ENCODE measurements around the gene DCBLD1.
"Not testable (repeated sequence)": the region's sequence is repeated elsewhere in the genome, so short reads cannot be mapped to it uniquely, and the experiment has no call there.

Gene DCBLD1

GRCh38 chr6:117482240-117483003 is at the start of gene DCBLD1:
TSS of gene DCBLD1 (plus strand) at chr6:117482674. CDS start at chr6:117482782, 108 bp downstream.
- no peaks in the 10 kb centered on the region for H3K27me3 ChIP-seq (ENCODE audit: control insufficient read depth, insufficient read depth, low read length)
- H3K9ac ChIP-seq (ENCODE audit: low read length), result peak within 1 kb of the TSS; percentile 90
- H3K36me3 ChIP-seq (ENCODE audit: control insufficient read depth, insufficient read depth, low read length), result no peaks in the 10 kb centered on the region
- H3K4me3 ChIP-seq (ENCODE audit: low read length), result peak within 1 kb of the TSS; percentile 68
- H3K9me3 ChIP-seq (ENCODE audit: control insufficient read depth, low read length), result no peaks in the 10 kb centered on the region
- peaks cover 31% of the 10 kb centered on the region for H3K4me1 ChIP-seq (ENCODE audit: control insufficient read depth, insufficient read depth, low read length)

DNA sequence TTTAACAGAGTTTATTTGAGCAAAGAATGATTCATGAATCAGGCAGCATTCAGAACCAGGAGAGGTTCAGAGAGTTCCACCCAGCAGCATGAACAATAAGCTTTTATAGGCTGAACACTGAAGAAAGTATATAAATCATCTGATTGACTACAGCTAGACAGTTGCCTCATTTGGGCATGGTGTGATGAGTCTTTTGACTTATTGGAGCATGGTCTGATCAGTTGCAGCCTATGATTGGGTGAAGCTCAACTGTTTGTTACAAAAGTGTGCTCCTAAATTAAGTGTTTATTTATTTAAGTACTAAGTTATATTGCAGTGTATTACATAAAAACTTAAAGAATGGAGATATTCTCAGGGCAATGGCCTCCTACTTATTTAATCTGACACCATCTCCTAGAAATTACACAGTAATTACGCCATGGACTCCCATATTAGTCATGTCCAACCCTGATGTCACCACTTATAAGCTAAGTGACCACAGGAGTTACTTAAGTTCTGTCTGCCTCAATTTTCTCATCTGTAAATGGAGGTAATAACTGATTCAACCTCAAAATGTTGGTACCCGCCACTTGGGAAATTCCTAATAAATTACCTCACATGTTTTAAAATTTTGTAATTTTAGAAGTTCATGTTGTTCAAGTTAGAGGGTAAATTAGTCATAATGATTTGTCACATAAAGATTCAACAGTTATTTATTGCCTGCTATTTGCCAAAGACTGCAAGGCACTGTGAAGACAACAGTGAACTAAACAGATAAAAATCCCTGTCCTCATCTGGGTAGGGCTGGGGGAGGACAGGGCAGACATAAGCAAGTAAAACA is 41.6 kb upstream of the DCBLD1 start:
- H3K27me3 ChIP-seq (ENCODE audit: control insufficient read depth, insufficient read depth, low read length), result no peaks in the 10 kb centered on the region
- no peaks in the 10 kb centered on the region for H3K9me3 ChIP-seq (ENCODE audit: control insufficient read depth, low read length)
- no peaks in the 10 kb centered on the region for H3K36me3 ChIP-seq (ENCODE audit: control insufficient read depth, insufficient read depth, low read length)
- no peak overlapping the region for H3K4me3 ChIP-seq (ENCODE audit: low read length)
- no peaks in the 10 kb centered on the region for H3K4me1 ChIP-seq (ENCODE audit: control insufficient read depth, insufficient read depth, low read length)
- no peak overlapping the region for H3K9ac ChIP-seq (ENCODE audit: low read length)

DNA sequence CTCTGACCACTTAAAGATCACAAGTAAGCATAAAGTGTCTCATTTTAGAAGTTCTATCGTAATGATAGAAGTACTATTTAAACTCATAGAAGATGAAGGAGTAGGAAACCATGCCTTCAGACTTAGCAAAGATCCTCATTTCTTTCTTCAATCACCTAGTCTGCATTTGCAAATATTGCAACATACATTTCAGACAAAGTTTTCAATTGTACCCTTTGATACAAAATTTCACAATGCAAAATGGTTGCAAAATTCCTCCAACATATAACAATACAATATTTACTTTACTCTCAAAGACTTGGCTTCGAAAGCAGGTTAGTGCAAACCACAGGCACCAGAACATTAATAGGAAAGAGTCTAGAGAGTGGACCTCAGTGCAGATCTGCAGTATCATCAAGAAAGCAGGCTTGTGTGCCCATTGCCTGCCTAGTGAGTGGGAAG is 40.6 kb upstream of the DCBLD1 start:
- Histone ChIP-seq H3K9me3 (ENCODE audit: control insufficient read depth, low read length) (no peaks in the 10 kb centered on the region), H3K4me3 (ENCODE audit: low read length) (no peak overlapping the region), H3K4me1 (ENCODE audit: control insufficient read depth, insufficient read depth, low read length) (no peaks in the 10 kb centered on the region)

DNA sequence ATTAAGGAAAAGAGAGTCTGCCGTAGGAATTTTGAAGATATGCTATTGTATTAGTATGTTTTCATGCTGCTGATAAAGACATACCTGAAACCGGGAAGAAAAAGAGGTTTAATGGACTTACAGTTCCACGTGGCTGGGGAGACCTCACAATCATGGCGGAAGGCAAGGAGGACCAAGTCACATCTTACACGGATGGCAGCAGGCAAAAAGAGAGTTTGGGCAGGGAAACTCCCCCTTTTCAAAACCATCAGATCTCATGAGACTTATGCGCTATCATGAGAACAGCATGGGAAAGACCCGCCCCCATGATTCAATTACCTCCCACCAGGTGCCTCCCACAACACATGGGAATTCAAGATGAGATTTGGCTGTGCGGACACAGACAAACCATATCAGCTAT is 40.2 kb upstream of the DCBLD1 start:
- H3K27me3 ChIP-seq (ENCODE audit: control insufficient read depth, insufficient read depth, low read length); H3K4me1 ChIP-seq (ENCODE audit: control insufficient read depth, insufficient read depth, low read length); H3K4me3 ChIP-seq (ENCODE audit: low read length); H3K9me3 ChIP-seq (ENCODE audit: control insufficient read depth, low read length); H3K36me3 ChIP-seq (ENCODE audit: control insufficient read depth, insufficient read depth, low read length); H3K9ac ChIP-seq (ENCODE audit: low read length): not testable (repeated sequence)

More for the DNA sequence above, 40.6 kb upstream of the DCBLD1 start:
- no peak overlapping the region for H3K9ac ChIP-seq (ENCODE audit: low read length)
- no peaks in the 10 kb centered on the region for H3K36me3 ChIP-seq (ENCODE audit: control insufficient read depth, insufficient read depth, low read length)
- no peaks in the 10 kb centered on the region for H3K27me3 ChIP-seq (ENCODE audit: control insufficient read depth, insufficient read depth, low read length)

GRCh38 chr6:117444600-117444999 is 37.9 kb upstream of the DCBLD1 start:
- H3K27me3 ChIP-seq (ENCODE audit: control insufficient read depth, insufficient read depth, low read length), result no peaks in the 10 kb centered on the region
- no peak overlapping the region for H3K4me3 ChIP-seq (ENCODE audit: low read length)
- no peaks in the 10 kb centered on the region for H3K9me3 ChIP-seq (ENCODE audit: control insufficient read depth, low read length)
- H3K9ac ChIP-seq (ENCODE audit: low read length), result no peak overlapping the region
- H3K4me1 ChIP-seq (ENCODE audit: control insufficient read depth, insufficient read depth, low read length), result no peaks in the 10 kb centered on the region
- no peaks in the 10 kb centered on the region for H3K36me3 ChIP-seq (ENCODE audit: control insufficient read depth, insufficient read depth, low read length)

- Histone ChIP-seq H3K4me3 (ENCODE audit: low read length) (no peak overlapping the region), H3K4me1 (ENCODE audit: control insufficient read depth, insufficient read depth, low read length) (peaks cover 11% of the 10 kb centered on the region), H3K9ac (ENCODE audit: low read length) (no peak overlapping the region), H3K9me3 (ENCODE audit: control insufficient read depth, low read length) (no peaks in the 10 kb centered on the region), H3K36me3 (ENCODE audit: control insufficient read depth, insufficient read depth, low read length) (no peaks in the 10 kb centered on the region), H3K27me3 (ENCODE audit: control insufficient read depth, insufficient read depth, low read length) (no peaks in the 10 kb centered on the region)
Measured at GRCh38 chr6:117446861-117447260, 35.6 kb upstream of the DCBLD1 start.

DNA sequence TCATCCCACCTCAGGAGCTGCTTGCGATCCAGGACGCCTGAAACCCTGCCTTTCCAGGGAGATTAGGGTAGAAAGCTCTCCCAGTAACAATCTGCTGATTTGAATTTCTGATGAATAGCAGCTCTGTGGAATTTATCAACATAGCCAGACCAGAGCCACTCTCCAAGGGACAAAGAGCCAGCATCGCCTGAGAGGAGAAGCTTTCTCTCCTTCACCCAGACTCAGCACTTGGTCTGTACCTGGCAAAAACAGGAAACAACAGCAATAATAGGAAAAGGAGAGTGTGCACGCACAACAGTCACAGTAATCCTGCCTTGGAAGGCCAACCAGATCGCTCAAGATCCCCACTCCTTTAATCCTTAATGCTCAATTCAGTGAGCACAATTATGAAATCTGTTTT is 34.5 kb upstream of the DCBLD1 start:
- Histone ChIP-seq H3K36me3 (ENCODE audit: control insufficient read depth, insufficient read depth, low read length) (no peaks in the 10 kb centered on the region), H3K27me3 (ENCODE audit: control insufficient read depth, insufficient read depth, low read length) (no peaks in the 10 kb centered on the region), H3K4me3 (ENCODE audit: low read length) (no peak overlapping the region), H3K9ac (ENCODE audit: low read length) (no peak overlapping the region), H3K9me3 (ENCODE audit: control insufficient read depth, low read length) (no peaks in the 10 kb centered on the region), H3K4me1 (ENCODE audit: control insufficient read depth, insufficient read depth, low read length) (peaks cover 14% of the 10 kb centered on the region)

GRCh38 chr6:117448732-117449485 is 33.6 kb upstream of the DCBLD1 start:
- H3K27me3 ChIP-seq (ENCODE audit: control insufficient read depth, insufficient read depth, low read length), result no peaks in the 10 kb centered on the region
- H3K9me3 ChIP-seq (ENCODE audit: control insufficient read depth, low read length), result no peaks in the 10 kb centered on the region
- H3K4me1 ChIP-seq (ENCODE audit: control insufficient read depth, insufficient read depth, low read length), result peaks cover 14% of the 10 kb centered on the region
- no peaks in the 10 kb centered on the region for H3K36me3 ChIP-seq (ENCODE audit: control insufficient read depth, insufficient read depth, low read length)
- no peak overlapping the region for H3K9ac ChIP-seq (ENCODE audit: low read length)
- no peak overlapping the region for H3K4me3 ChIP-seq (ENCODE audit: low read length)

DNA sequence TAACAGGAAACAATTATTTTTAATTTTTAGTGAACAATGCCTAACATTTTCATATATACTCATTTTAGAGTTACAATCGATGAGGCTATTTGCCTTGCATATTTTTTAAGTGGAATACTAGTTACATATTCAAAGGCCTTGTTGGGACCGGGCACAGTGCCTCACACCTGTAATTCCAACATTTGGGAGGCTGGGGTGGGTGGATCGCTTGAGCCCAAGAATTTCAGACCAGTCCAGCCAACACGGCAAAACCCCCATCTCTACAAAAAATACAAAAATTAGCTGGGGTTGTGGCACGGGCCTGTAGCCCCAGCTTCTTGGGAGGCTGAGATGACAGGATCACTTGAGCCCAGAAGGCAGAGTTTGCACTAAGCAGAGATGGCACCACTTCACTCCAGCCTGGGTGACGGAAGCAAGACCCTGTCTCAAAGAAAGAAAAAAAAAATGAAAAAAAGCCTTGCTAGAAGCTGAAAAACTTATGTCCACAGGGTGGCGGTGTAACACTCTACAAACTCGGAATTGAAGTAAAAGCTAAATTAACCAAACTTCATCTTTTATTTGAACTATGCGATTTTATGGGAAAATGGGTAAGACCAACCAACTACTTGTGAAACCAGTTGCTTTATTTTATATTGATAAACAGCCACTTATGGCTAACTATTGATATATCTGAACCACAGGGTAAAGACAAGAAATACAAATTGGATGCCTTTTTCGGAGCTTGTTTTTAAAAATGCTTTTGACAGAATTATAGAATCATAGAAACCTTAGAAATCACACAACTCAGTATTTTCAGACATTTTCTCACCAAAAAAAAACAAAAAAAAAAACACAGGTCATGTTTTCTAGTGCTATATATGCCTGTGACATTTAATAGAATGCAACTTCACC is 32.7 kb upstream of the DCBLD1 start:
- Histone ChIP-seq H3K9me3 (ENCODE audit: control insufficient read depth, low read length) (no peaks in the 10 kb centered on the region), H3K4me1 (ENCODE audit: control insufficient read depth, insufficient read depth, low read length) (peaks cover 14% of the 10 kb centered on the region), H3K36me3 (ENCODE audit: control insufficient read depth, insufficient read depth, low read length) (no peaks in the 10 kb centered on the region), H3K9ac (ENCODE audit: low read length) (no peak overlapping the region), H3K4me3 (ENCODE audit: low read length) (no peak overlapping the region), H3K27me3 (ENCODE audit: control insufficient read depth, insufficient read depth, low read length) (no peaks in the 10 kb centered on the region)

DNA sequence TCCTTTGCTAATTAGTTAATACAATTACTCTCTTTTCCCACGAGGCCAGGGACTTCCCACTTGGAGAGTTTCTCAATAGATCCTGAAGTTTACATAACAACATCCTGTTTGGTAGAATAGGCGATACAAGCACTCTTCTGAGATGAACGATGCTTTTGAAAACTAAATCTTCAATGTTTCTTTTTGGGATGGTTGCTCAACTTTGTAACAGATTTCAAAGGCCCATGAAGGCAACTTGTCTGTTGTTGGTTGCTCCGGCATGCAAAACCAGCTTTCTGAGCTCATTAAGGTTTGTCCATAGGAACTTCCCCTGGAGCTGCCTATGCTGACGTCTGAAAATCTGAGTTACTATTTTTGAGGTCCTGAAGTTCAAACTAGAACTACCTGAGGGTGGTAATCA is 30.8 kb upstream of the DCBLD1 start:
- H3K9ac ChIP-seq (ENCODE audit: low read length), result peak overlapping the region; percentile 5

GRCh38 chr6:117456250-117456649 is 26.2 kb upstream of the DCBLD1 start:
- H3K9ac ChIP-seq (ENCODE audit: low read length), result no peak overlapping the region
- peaks cover 9% of the 10 kb centered on the region for H3K4me1 ChIP-seq (ENCODE audit: control insufficient read depth, insufficient read depth, low read length)
- H3K4me3 ChIP-seq (ENCODE audit: low read length), result no peak overlapping the region
- H3K27me3 ChIP-seq (ENCODE audit: control insufficient read depth, insufficient read depth, low read length), result no peaks in the 10 kb centered on the region
- no peaks in the 10 kb centered on the region for H3K9me3 ChIP-seq (ENCODE audit: control insufficient read depth, low read length)
- H3K36me3 ChIP-seq (ENCODE audit: control insufficient read depth, insufficient read depth, low read length), result no peaks in the 10 kb centered on the region

More for the DNA sequence above, 30.8 kb upstream of the DCBLD1 start:
- H3K4me3 ChIP-seq (ENCODE audit: low read length), result no peak overlapping the region
- H3K4me1 ChIP-seq (ENCODE audit: control insufficient read depth, insufficient read depth, low read length), result peaks cover 14% of the 10 kb centered on the region
- no peaks in the 10 kb centered on the region for H3K27me3 ChIP-seq (ENCODE audit: control insufficient read depth, insufficient read depth, low read length)
- H3K9me3 ChIP-seq (ENCODE audit: control insufficient read depth, low read length), result no peaks in the 10 kb centered on the region
- no peaks in the 10 kb centered on the region for H3K36me3 ChIP-seq (ENCODE audit: control insufficient read depth, insufficient read depth, low read length)
